CD4-positive, alpha-beta T cell treated with Interleukin-21 for 1 hour (primary cell): ENCODE data around the gene RNF113B.

ENCODE experiments used
- DNase-seq: peaks from one replicate; pipeline ENCODE4 v3.0.0-alpha.2; 2020

The RNF113B gene

DNA sequence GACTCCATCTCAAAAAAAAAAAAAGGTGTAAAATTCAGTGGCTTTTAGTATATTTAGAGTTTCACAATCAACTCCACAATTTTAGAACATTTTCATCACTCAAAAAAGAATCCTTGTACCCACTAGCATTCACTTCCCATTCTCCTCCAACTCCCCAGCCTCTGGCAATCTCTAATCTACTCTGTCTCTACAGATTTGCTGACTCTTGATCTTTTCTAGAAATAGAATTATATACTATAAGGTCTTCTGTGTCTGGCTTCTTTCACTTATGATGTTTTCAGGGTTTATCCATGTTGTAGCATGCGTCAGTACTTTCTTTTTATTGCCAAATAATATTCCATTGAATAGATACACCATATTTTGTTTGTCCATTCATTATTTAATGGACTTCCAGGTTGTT, 42.2 kb downstream of the RNF113B start:
- DNase-seq: no peak

DNA sequence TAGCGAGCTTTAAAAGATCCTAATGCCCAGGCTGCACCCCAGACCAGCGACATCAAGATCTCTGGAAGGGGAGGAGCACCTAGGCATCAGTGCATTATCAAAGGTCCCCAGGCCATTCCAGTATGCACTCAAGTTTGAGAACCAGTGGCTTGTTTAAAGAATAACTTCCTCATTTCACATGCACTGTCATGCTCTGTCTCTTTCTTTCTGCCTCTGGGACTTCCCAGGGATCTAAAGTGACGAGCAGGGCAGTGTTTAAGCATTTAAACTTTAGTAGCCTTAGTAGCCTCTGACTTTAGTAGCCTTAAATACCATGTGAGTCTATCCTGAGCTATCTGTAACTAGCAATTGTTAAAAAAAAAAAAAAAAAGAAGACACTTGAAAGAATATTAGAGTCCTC, 43.1 kb downstream of the RNF113B start:
- DNase-seq: no peak

DNA sequence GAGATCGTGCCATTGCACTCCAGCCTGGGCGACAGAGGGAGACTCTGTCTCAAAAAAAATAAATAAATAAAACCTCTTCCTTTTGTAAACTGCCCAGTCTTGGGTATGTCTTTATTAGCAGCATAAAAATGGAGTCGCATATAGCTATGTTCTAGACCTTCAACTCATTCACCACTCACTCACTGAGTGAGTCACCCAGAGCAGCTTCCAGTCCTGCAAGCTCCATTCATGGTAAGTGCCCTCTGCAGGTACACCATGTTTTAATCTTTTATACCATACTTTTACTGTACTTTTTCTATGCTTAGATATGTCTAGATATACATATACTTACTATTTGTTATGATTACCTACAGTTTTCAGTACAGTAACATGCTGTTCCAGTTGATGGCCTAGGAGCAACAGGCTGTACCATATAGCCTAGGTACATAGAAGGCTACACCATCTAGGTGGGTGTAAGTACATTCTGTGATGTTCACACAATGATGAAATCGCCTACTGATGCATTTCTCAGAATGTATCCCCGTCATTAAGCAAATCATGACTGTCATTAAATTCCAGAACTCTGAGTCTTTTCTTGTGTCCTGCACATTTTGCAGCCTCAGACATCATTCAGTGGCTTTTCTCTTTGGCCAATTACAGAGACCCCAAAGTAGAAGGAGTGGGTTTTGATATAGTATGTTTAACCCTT, 47.9 kb downstream of the RNF113B start:
- DNase-seq: no peak
